Measurements from ENCODE around the gene MAP4K3. TPM values are rescaled to one million over a fixed set of nuclear protein-coding genes. Genes with fewer than 3 reads are reported as not detected.
"Not testable (repeated sequence)": the region's sequence is repeated elsewhere in the genome, so short reads cannot be mapped to it uniquely, and the experiment has no call there.

The MAP4K3 gene
- total RNA-seq, 1 donor from 2014 or later = 40.7 TPM

GRCh38 chr2:39378968-39379367 is 58.1 kb downstream of the MAP4K3 start:
- DNase-seq (ENCODE audit: extremely low read depth, low read depth, low spot score) = no peak

GRCh38 chr2:39377226-39377939 is 59.7 kb downstream of the MAP4K3 start:
- no peak for DNase-seq (ENCODE audit: extremely low read depth, low read depth, low spot score)

- DNase-seq (ENCODE audit: extremely low read depth, low read depth, low spot score) = no peak
Observed at GRCh38 chr2:39375917-39376316, 61.2 kb downstream of the MAP4K3 start.

DNA sequence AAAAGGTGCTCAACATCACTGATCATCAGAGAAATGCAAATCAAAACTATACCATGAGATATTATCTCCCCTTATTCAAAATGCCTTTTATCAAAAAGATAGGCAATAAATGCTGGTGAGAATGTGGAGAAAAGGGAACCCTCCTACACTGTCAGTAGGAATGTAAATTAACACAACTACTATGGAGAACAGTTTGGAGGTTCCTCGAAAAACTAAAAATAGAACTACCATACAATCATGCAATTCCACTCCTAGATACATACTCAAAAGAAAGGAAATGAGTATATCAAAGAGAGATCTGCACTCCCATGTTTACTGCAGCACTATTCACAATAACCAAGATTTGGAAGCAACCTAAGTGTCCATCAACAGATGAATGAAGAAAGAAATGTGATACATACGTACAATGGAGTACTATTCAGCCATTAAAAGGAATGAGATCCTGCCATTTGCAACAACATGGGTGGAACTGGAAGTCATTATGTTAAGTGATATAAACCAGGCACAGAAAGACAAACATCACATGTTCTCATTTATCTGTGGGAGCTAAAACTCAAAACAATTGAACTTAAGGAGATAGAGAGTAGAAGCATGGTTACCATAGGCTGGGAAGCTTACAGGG is 63.8 kb downstream of the MAP4K3 start:
- no peak for DNase-seq (ENCODE audit: extremely low read depth, low read depth, low spot score)

DNA sequence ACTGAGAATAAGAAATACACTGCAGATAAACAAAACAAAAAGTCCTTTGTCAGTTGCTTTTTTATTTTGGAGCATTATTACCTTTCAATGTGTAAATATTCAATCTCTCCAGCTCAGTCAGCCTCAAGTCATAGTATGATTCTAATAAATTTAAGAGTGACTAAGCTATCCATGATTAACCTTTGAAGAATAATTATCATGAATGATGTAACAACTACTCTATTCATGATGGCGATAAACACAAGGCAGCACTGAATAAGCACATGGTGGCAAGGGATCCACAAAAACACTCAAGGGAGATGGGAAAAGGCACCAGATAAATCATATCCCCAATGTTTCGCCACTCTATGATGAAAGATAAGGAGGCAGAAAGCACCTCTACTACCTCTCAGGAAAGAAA is 67.0 kb downstream of the MAP4K3 start:
- DNase-seq (ENCODE audit: extremely low read depth, low read depth, low spot score) = no peak

- DNase-seq (ENCODE audit: extremely low read depth, low read depth, low spot score) = no peak
Observed at GRCh38 chr2:39368846-39369245, 68.2 kb downstream of the MAP4K3 start.

DNA sequence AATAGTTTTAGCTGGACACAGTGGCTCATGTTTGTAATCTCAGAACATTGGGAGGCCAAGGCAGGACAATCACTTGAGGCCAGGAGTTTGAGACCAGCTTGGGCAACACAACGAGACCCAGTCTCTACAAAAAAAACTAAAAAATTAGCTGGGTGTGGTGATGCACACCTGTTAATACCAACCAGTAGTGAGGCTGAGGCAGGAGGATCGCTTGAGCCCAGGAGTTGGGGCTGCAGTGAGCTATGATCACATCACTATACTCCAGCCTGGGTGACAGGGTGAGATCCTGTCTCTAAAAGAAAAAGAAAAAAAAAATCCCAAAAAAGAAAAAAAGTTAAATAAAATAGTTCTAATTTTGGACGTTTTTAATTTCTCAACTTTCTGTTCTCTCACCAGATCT is 68.7 kb downstream of the MAP4K3 start:
- DNase-seq (ENCODE audit: extremely low read depth, low read depth, low spot score) = no peak

DNA sequence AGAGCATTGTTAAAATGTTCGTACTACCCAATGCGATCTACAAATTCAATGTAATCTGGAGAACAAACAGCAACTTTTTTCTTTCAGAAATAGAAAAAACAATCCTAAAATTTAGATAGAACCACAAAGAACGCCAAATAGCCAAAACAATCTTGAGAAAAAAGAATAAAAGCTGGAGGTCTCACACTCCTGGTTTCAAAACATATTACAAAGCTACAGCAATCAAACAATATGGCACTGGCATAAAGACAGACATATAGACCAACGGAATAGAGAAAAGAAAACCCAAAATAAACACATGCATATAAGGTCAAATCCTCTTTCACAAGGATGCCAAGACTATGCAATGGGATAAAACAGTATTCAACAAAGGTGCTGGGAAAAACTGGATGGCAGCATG is 74.5 kb downstream of the MAP4K3 start:
- no peak for DNase-seq (ENCODE audit: extremely low read depth, low read depth, low spot score)

GRCh38 chr2:39361511-39361910 is 75.6 kb downstream of the MAP4K3 start:
- no peak for DNase-seq (ENCODE audit: extremely low read depth, low read depth, low spot score)

- not testable (repeated sequence) for DNase-seq (ENCODE audit: extremely low read depth, low read depth, low spot score)
Observed at GRCh38 chr2:39360342-39360741, 76.7 kb downstream of the MAP4K3 start.

DNA sequence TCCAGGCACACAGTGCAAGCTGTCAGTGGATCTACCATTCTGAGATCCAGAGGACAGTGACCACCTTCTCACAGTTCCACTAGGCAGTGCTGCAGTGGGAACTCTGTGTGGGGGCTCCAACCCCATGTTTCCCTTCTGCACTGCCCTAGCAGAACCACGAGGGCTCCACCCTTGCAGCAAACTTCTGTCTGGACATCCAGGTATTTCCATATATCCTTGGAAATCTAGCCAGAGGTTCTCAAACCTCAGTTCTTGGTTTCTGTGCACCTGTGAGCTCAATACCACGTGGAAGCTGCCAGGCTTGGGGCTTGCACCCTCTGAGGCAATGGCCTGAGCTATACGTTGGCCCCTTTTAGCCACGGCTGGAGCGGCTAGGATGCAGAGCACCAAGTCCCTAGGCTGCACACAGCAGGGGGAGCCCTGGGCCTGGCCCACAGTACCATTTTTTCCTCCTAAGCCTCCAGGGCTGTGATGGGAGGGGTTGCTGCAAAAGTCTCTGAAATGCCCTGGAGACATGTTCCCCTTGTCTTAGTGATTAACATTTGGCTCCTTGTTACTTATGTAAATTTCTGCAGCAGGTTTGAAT is 77.5 kb downstream of the MAP4K3 start:
- DNase-seq (ENCODE audit: extremely low read depth, low read depth, low spot score) = no peak

DNA sequence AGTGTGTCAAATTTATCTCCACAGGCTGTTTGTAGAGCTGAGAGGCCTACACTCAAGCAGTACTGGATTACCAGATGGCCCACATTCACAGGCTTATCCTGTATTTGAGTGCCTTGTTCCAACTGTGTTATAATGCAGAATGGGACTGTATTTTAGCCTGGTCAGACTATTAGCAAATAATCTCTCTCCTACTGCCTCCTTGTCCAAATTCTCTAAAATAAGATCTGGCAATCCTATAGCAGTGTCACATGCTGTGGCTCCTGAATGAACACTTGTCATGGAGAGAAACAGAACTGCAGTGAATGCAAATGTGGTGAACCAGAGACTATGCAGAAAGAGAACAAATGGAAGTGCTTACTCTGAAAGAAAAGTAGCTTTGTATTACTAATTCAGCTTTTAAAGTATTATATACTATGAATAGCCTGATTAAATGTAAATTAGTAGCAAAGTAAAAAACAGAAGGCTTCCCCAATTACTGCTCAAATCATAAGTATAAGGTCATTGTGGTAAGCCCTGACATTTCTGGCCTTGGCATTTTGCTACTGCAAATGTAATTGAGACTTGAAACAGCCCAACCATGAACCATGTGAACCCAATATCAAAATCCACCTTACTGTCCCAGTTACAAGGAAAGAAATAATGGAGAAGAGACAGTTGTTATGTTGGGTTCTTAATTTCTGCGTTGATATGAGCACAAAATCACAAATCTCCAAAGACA is 80.0 kb downstream of the MAP4K3 start:
- DNase-seq (ENCODE audit: extremely low read depth, low read depth, low spot score) = no peak

DNA sequence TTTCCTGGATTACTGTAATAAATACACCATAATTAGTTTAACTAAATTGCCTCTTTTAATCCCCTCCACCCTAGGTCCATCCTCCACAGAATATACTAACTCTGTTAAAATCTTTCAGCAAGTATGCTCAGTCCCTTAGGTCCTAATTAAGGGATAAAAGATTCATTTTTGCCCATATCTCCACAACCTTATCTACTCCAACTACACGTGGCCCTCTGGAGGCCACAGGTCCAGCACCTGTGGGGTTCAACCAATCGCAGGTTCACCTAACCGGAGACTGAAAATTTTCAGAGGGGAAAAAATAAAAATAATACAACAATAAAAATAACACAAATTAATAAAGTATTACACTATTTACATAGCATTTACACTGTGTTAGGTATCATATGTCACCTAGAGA is 86.4 kb downstream of the MAP4K3 start:
- no peak for DNase-seq (ENCODE audit: extremely low read depth, low read depth, low spot score)

- no peak for DNase-seq (ENCODE audit: extremely low read depth, low read depth, low spot score)
Observed at GRCh38 chr2:39338502-39338901, 98.6 kb downstream of the MAP4K3 start.

DNA sequence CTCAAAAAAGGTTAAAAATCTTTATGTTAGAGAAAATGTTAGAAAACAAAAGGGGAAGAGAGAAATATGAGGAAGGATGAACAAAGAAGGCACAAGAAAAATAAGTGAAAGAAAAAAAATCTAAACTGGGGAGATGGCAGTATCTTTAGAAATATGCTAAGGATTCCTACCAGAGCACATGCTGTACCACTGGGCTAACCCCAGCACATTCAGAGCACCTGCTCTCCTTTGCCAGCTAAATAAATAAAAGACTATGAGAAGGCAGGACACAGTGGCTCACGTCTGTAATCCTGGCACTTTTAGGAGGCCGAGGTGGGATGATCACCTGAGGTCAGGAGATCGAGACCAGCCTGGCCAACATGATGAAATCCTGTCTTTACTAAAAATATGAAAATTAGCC is 101.2 kb downstream of the MAP4K3 start:
- no peak for DNase-seq (ENCODE audit: extremely low read depth, low read depth, low spot score)

DNA sequence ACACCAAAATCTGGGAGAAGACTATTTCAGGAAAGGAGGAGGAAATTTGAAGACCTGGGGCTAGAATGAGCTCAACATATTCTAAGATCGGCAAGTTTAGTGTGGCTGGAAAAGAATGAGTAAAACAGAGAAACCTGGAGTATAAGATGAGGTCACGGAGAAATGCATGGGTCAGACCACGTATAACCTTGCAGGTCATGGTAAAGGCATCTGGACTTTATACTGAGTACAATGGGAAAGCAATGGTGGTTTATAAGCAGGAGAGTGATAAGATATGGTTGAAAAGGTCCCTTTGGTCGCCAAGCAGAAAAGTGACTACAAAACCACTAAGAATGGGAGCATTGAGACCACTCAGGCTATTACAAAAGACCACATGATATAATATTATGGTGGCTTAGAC is 102.1 kb downstream of the MAP4K3 start:
- no peak for DNase-seq (ENCODE audit: extremely low read depth, low read depth, low spot score)

DNA sequence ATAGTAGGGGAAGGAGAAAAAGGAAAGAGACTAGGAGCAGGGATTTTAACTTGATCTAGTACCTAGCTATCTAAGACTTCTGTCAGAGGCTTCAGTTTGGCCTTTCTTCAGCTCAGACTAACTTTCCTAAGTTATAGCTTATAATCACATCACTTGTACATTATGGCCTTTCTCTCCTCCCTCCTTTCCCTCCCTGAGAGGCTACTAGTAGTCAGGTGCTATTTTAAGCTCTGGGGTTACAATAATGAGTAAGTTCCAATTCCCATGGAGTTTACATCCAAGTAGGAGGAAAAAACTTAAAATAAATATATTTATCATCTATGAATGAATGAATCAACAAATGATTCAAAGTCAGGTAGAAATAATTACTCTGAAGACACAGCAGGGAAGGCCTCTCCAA is 102.6 kb downstream of the MAP4K3 start:
- no peak for DNase-seq (ENCODE audit: extremely low read depth, low read depth, low spot score)

- DNase-seq (ENCODE audit: extremely low read depth, low read depth, low spot score) = no peak
Observed at GRCh38 chr2:39326644-39327043, 110.4 kb downstream of the MAP4K3 start.

- no peak for DNase-seq (ENCODE audit: extremely low read depth, low read depth, low spot score)
Observed at GRCh38 chr2:39325966-39326365, 111.1 kb downstream of the MAP4K3 start.

- DNase-seq (ENCODE audit: extremely low read depth, low read depth, low spot score) = not testable (repeated sequence)
Observed at GRCh38 chr2:39321056-39322035, 115.7 kb downstream of the MAP4K3 start.

Measured in glomerular endothelial cell (primary cell).